Hepatocyte (in vitro differentiated cells): ENCODE measurements around the gene NUFIP1. TPM values are rescaled to one million over a fixed set of nuclear protein-coding genes. Genes with fewer than 3 reads are reported as not detected.

Experiments
- DNase-seq: peaks from one replicate; pipeline ENCODE4 v3.0.0-alpha.2; 2016; ENCODE audit warnings: low spot score
- H2AFZ ChIP-seq: fragments of 200-600 bp; sonication (generic); 2 replicates; pipeline ENCODE4 v1.6.0; 2016; ENCODE audit warnings: antibody characterized with exemption, mild to moderate bottlenecking
- H3K27ac ChIP-seq: fragments of 200-600 bp; sonication (generic); 2 replicates; pipeline ENCODE4 v1.5.1; 2016; ENCODE audit warnings: mild to moderate bottlenecking
- H3K27me3 ChIP-seq: fragments of 200-600 bp; sonication (generic); 2 replicates; pipeline ENCODE4 v1.6.1; 2016
- H3K36me3 ChIP-seq: fragments of 200-600 bp; sonication (generic); replicated peaks from 2 replicates; pipeline ENCODE4 v1.5.1; 2016; ENCODE audit warnings: low read depth; ENCODE audit not compliant: insufficient read depth
- H3K4me1 ChIP-seq: fragments of 200-600 bp; sonication (generic); 2 replicates; pipeline ENCODE4 v1.5.1; 2016; ENCODE audit warnings: mild to moderate bottlenecking, moderate library complexity; ENCODE audit not compliant: insufficient read depth
- H3K4me2 ChIP-seq: fragments of 200-600 bp; sonication (generic); 2 replicates; pipeline ENCODE4 v1.6.0; 2016
- H3K4me3 ChIP-seq: fragments of 200-600 bp; sonication (generic); 2 replicates; pipeline ENCODE4 v1.5.1; 2016; ENCODE audit warnings: mild to moderate bottlenecking
- H3K79me2 ChIP-seq: fragments of 200-600 bp; sonication (generic); 2 replicates; pipeline ENCODE4 v1.6.0; 2017; ENCODE audit warnings: mild to moderate bottlenecking
- H3K9me2 ChIP-seq: fragments of 200-600 bp; sonication (generic); replicated peaks from 2 replicates; pipeline ENCODE4 v1.6.0; 2017; ENCODE audit warnings: mild to moderate bottlenecking; ENCODE audit not compliant: insufficient read depth
- H3K9me3 ChIP-seq: fragments of 200-600 bp; sonication (generic); 2 replicates; pipeline ENCODE4 v1.5.1; 2016; ENCODE audit warnings: low read depth, mild to moderate bottlenecking
- H4K20me1 ChIP-seq: fragments of 200-600 bp; sonication (generic); 2 replicates; pipeline ENCODE4 v1.6.0; 2016; ENCODE audit warnings: mild to moderate bottlenecking; ENCODE audit not compliant: insufficient read depth, poor library complexity, severe bottlenecking
- EZH2 ChIP-seq: fragments of 200-600 bp; sonication (generic); IDR thresholded peaks from 2 replicates; pipeline ENCODE4 v1.6.1; 2016; ENCODE audit warnings: antibody characterized with exemption, mild to moderate bottlenecking, borderline replicate concordance
- EZH2phosphoT487 ChIP-seq: fragments of 200-600 bp; sonication (generic); IDR thresholded peaks from one replicate; pipeline ENCODE4 v1.6.1; 2018; ENCODE audit warnings: antibody characterized with exemption, mild to moderate bottlenecking, low read depth, moderate library complexity; ENCODE audit not compliant: unreplicated experiment, severe bottlenecking
- WGBS: methylation state at CpG from one replicate; pipeline ENCODE4 v1.1.6; 2016; ENCODE audit warnings: low lambda C conversion rate; ENCODE audit errors: missing lambda C conversion rate; 5-methylcytosine and 5-hydroxymethylcytosine counted together
- polyA plus RNA-seq: library from polyadenylated mRNA; unstranded; fragments of >200 nt; fragmentation: Nextera tagmentation; extraction: Ambion mirVana; gene quantifications from 2 replicates; pipeline ENCODE4 v1.2.1, GENCODE V29; 2016
- total RNA-seq: library from RNA; depleted of rRNA; stranded (reverse); fragments of >200 nt; gene quantifications from 2 replicates; pipeline ENCODE4 v1.2.3, GENCODE V29; 2014
- TF ChIP-seq, protein P1 (sequence below): fragments of 200-600 bp; sonication (generic); IDR thresholded peaks from 2 replicates; pipeline ENCODE4 v1.5.1; 2016; ENCODE audit warnings: antibody characterized with exemption, mild to moderate bottlenecking; ENCODE audit not compliant: poor library complexity

NUFIP1 gene
- total and polyA plus RNA-seq, 2 experiments from 2014 or later: 3.3 to 6.2 TPM

DNA sequence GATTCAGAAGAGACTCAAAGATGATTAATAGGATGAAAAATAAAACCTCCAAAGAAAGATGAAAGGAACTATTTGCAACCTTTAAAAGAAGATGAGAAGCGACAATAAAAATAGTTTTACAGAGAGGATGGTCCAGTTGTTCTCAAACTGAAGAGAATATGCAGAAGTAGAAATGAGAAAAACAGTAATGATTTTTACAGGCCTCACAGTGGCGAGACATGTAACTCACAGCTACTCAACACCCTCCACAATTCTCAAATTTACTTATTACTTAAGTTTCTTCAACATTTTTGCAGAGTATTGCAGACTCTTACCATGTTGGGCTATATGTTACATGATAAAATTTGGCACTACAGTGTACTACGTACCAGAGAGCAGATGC lies 20.8 kb downstream of the NUFIP1 start:
- peak overlapping the region; percentile 18 for H3K4me2 ChIP-seq
- 67% methylated on average over 3 of the region's 3 CpGs for WGBS
- H3K9me2 ChIP-seq: no peaks in the 10 kb centered on the region
- H2AFZ ChIP-seq: no peak overlapping the region
- H3K36me3 ChIP-seq: no peaks in the 10 kb centered on the region
- H3K27ac ChIP-seq: peak overlapping the region; percentile 48
- no peak for DNase-seq
- TF ChIP-seq, protein P1, sequence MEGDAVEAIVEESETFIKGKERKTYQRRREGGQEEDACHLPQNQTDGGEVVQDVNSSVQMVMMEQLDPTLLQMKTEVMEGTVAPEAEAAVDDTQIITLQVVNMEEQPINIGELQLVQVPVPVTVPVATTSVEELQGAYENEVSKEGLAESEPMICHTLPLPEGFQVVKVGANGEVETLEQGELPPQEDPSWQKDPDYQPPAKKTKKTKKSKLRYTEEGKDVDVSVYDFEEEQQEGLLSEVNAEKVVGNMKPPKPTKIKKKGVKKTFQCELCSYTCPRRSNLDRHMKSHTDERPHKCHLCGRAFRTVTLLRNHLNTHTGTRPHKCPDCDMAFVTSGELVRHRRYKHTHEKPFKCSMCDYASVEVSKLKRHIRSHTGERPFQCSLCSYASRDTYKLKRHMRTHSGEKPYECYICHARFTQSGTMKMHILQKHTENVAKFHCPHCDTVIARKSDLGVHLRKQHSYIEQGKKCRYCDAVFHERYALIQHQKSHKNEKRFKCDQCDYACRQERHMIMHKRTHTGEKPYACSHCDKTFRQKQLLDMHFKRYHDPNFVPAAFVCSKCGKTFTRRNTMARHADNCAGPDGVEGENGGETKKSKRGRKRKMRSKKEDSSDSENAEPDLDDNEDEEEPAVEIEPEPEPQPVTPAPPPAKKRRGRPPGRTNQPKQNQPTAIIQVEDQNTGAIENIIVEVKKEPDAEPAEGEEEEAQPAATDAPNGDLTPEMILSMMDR: no peak
- TF ChIP-seq EZH2phosphoT487 (no peak), EZH2 (no peak)
- H3K79me2 ChIP-seq: no peaks in the 10 kb centered on the region
- H3K9me3 ChIP-seq: no peaks in the 10 kb centered on the region
- no peak overlapping the region for H3K4me3 ChIP-seq
- H4K20me1 ChIP-seq: no peaks in the 10 kb centered on the region
- peaks cover 15% of the 10 kb centered on the region for H3K4me1 ChIP-seq
- H3K27me3 ChIP-seq: no peaks in the 10 kb centered on the region

DNA sequence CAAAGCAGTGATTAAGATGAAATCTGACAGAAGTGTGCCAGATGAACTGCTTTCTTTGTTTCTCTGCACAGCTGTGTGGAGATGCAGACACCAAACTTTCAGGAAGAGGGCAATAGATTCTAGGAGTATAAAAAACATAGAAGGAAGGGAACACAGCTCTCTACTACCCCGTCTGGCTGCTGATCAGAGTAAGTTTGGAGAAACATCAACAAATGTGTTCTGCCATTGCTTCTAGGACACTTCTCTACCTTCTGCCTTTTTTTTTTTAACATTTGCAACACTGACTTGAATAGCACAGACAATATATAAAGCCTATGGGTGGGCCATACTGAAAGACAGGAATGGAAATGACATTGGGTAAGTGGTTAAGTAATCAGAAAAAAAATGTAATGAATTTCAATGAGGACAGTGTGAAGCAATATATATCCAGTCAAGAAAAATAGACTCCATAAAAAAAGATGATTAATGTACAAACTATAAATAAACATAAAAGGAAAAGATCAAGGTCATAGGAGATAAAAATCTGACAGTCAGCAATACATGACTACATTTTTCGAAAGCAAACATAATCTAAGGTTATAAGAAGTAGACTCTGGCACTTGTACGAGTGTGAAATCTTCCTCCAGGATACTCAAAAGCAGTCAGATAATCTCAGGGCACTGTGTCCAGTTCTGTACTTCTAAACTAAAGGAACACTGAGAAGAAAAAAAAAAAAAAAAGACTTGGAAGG lies 21.4 kb downstream of the NUFIP1 start:
- no peaks in the 10 kb centered on the region for H3K79me2 ChIP-seq
- no peaks in the 10 kb centered on the region for H3K9me2 ChIP-seq
- no peak overlapping the region for H3K4me3 ChIP-seq
- 43% methylated on average over 3 of the region's 3 CpGs for WGBS
- peaks cover 15% of the 10 kb centered on the region for H3K4me1 ChIP-seq
- peak; percentile 33 for DNase-seq
- TF ChIP-seq, protein P1: peak; percentile 41
- TF ChIP-seq EZH2 (no peak), EZH2phosphoT487 (no peak)
- no peaks in the 10 kb centered on the region for H4K20me1 ChIP-seq
- peak overlapping the region; percentile 48 for H3K27ac ChIP-seq
- H2AFZ ChIP-seq: no peak overlapping the region
- H3K9me3 ChIP-seq: peaks cover 4% of the 10 kb centered on the region
- peak overlapping the region; percentile 18 for H3K4me2 ChIP-seq
- peaks cover 2% of the 10 kb centered on the region for H3K36me3 ChIP-seq
- H3K27me3 ChIP-seq: no peaks in the 10 kb centered on the region

DNA sequence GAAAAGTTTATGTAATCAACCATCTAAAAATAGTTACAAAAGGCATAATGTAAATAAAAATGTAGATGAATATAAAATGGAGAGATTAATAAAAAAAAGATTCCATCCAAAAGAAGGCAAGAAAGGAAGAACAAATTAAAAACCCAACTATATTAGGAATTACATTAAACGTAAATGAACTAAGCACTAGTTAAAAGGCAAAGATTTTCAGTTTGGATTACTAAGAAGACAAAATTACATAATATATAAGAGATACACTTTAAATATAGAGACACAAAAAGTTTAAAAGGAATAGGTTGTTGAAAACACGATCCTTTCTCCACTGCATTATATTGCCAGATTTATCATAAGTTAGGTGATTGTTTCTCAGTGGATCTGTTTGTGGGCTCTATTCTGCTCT lies 27.3 kb downstream of the NUFIP1 start:
- Histone ChIP-seq H4K20me1 (no peaks in the 10 kb centered on the region), H3K4me1 (no peaks in the 10 kb centered on the region)
- WGBS: 99% methylated on average over 2 of the region's 2 CpGs

More for the DNA sequence above, 27.3 kb downstream of the NUFIP1 start:
- Histone ChIP-seq H3K4me3 (no peak overlapping the region), H3K27me3 (no peaks in the 10 kb centered on the region), H3K36me3 (peaks cover 9% of the 10 kb centered on the region), H3K27ac (no peak overlapping the region), H3K4me2 (no peak overlapping the region), H2AFZ (no peak overlapping the region), H3K79me2 (no peaks in the 10 kb centered on the region), H3K9me2 (no peaks in the 10 kb centered on the region), H3K9me3 (peaks cover 13% of the 10 kb centered on the region)
- no peak for DNase-seq
- no peak for TF ChIP-seq EZH2phosphoT487
- no peak for TF ChIP-seq EZH2
- TF ChIP-seq, protein P1: no peak
